HepG2 (cell line): Measurements from ENCODE around the gene RPL3. TPM values are rescaled to one million over a fixed set of nuclear protein-coding genes. Genes with fewer than 3 reads are reported as not detected.

ENCODE experiments used
- CTCF ChIP-seq: sonication (generic); formaldehyde crosslinking; IDR thresholded peaks from 2 replicates; pipeline ENCODE4 v1.5.0; 2020; ENCODE audit warnings: mild to moderate bottlenecking, missing genetic modification reagents, moderate library complexity
- KAT2B ChIP-seq: fragments of 150-350 bp; IDR thresholded peaks from 2 replicates; pipeline ENCODE4 v1.6.1; 2014; ENCODE audit warnings: low read depth, low read length, borderline replicate concordance
- NCOR1 ChIP-seq: fragments of 200-600 bp; sonication (generic); IDR thresholded peaks from 2 replicates; pipeline ENCODE4 v1.7.0; 2017; ENCODE audit warnings: antibody characterized with exemption, low read length, borderline replicate concordance
- NR2F1 ChIP-seq, 2 experiments: fragments of 450-650 bp in 1 of 2; formaldehyde crosslinking in 1 of 2; IDR thresholded peaks; 2 replicates each; pipeline versions ENCODE4 v1.5.0 to v1.6.1; 2016 to 2020; ENCODE audit warnings: mild to moderate bottlenecking in 1 of 2, missing compliant biosample characterization in 1 of 2, missing genetic modification reagents in 1 of 2, moderate library complexity in 1 of 2
- SKIL ChIP-seq: sonication (generic); formaldehyde crosslinking; IDR thresholded peaks from 2 replicates; pipeline ENCODE4 v1.8.0; 2022; ENCODE audit warnings: missing genetic modification reagents, mild to moderate bottlenecking, moderate library complexity, borderline replicate concordance
- STAT6 ChIP-seq: sonication (generic); formaldehyde crosslinking; IDR thresholded peaks from 2 replicates; pipeline ENCODE4 v1.4.0; 2020; ENCODE audit warnings: missing genetic modification reagents, mild to moderate bottlenecking, borderline replicate concordance
- ZFY ChIP-seq: sonication (generic); formaldehyde crosslinking; IDR thresholded peaks from 2 replicates; pipeline ENCODE4 v1.4.0; 2020; ENCODE audit warnings: missing genetic modification reagents
- ZNF207 ChIP-seq: fragments of 450-650 bp; IDR thresholded peaks from 2 replicates; pipeline ENCODE4 v1.6.1; 2016; ENCODE audit warnings: antibody characterized with exemption, borderline replicate concordance
- ZNF644 ChIP-seq: IDR thresholded peaks from 2 replicates; pipeline ENCODE4 v1.6.1; 2016; ENCODE audit warnings: low read depth
- ZZZ3 ChIP-seq: sonication (generic); formaldehyde crosslinking; IDR thresholded peaks from 2 replicates; pipeline ENCODE4 v1.4.0; 2020; ENCODE audit warnings: missing genetic modification reagents, mild to moderate bottlenecking, borderline replicate concordance
- polyA plus RNA-seq, 8 experiments: library from polyadenylated mRNA; depleted of rRNA in 3 of 8; stranded (reverse) in 7 of 8; unstranded in 1 of 8; fragments of >200 nt; fragmentation: Illumina TruSeq in 4 of 8; extraction: Trizol in 4 of 8; gene quantifications; 2 replicates each; pipeline versions ENCODE4 v1.2.1 to v1.2.3, GENCODE V29; 2011 to 2016; ENCODE audit warnings: low read depth in 4 of 8, missing spikeins in 1 of 8, mixed read lengths in 1 of 8; ENCODE audit not compliant: insufficient read depth in 1 of 8
- total RNA-seq, 5 experiments: library from RNA; depleted of rRNA; stranded (reverse); fragments of >200 nt; fragmentation: Illumina TruSeq; extraction: Trizol; gene quantifications; 2 replicates each; pipeline ENCODE4 v1.2.3, GENCODE V29; 2016; ENCODE audit warnings: low read depth in 1 of 5
- TF ChIP-seq, protein P1 (sequence below): sonication (generic); formaldehyde crosslinking; IDR thresholded peaks from 2 replicates; pipeline ENCODE4 v1.4.0; 2020; ENCODE audit warnings: mild to moderate bottlenecking, missing genetic modification reagents, borderline replicate concordance

Gene RPL3
- total and polyA plus RNA-seq, 2 of the 13 experiments (the other 11 are each of a cell fraction or from before 2014, with no cell fraction given) = 1,051 to 3,279 TPM

GRCh38 chr22:39303358-39303757 lies 16.1 kb downstream of the RPL3 start (continued):
- TF ChIP-seq, protein P1, sequence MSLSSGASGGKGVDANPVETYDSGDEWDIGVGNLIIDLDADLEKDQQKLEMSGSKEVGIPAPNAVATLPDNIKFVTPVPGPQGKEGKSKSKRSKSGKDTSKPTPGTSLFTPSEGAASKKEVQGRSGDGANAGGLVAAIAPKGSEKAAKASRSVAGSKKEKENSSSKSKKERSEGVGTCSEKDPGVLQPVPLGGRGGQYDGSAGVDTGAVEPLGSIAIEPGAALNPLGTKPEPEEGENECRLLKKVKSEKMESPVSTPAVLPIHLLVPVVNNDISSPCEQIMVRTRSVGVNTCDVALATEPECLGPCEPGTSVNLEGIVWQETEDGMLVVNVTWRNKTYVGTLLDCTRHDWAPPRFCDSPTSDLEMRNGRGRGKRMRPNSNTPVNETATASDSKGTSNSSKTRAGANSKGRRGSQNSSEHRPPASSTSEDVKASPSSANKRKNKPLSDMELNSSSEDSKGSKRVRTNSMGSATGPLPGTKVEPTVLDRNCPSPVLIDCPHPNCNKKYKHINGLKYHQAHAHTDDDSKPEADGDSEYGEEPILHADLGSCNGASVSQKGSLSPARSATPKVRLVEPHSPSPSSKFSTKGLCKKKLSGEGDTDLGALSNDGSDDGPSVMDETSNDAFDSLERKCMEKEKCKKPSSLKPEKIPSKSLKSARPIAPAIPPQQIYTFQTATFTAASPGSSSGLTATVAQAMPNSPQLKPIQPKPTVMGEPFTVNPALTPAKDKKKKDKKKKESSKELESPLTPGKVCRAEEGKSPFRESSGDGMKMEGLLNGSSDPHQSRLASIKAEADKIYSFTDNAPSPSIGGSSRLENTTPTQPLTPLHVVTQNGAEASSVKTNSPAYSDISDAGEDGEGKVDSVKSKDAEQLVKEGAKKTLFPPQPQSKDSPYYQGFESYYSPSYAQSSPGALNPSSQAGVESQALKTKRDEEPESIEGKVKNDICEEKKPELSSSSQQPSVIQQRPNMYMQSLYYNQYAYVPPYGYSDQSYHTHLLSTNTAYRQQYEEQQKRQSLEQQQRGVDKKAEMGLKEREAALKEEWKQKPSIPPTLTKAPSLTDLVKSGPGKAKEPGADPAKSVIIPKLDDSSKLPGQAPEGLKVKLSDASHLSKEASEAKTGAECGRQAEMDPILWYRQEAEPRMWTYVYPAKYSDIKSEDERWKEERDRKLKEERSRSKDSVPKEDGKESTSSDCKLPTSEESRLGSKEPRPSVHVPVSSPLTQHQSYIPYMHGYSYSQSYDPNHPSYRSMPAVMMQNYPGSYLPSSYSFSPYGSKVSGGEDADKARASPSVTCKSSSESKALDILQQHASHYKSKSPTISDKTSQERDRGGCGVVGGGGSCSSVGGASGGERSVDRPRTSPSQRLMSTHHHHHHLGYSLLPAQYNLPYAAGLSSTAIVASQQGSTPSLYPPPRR (CRISPR knock-in tag) = peak; percentile 85; the same call in 1 of the 2 replicates
- peak; percentile 96 for TF ChIP-seq ZNF644 (CRISPR knock-in tag)
- peak; percentile 47 for TF ChIP-seq CTCF
- peak; percentile 83 for TF ChIP-seq NCOR1
- 0 out of 2 replicates have a peak, but pooled peaks have one; percentile 26 for TF ChIP-seq ZZZ3 (CRISPR knock-in tag)
- no peak for TF ChIP-seq ZNF207
- TF ChIP-seq SKIL = peak; percentile 84
- peak; percentile 70 for TF ChIP-seq ZFY
- TF ChIP-seq KAT2B = peak; percentile 50; the same call in 1 of the 2 replicates
- no peak for TF ChIP-seq STAT6 (CRISPR knock-in tag)
- TF ChIP-seq NR2F1 (CRISPR knock-in tag; IDR thresholded peaks at IDR 0.05) = 0 out of 4 replicates have a peak, but pooled peaks of 1 of the 2 experiments have one; percentile 11
